ENCODE data around the gene DIS3L2. TPM values are rescaled to one million over a fixed set of nuclear protein-coding genes. Genes with fewer than 3 reads are reported as not detected.

Gene DIS3L2, protein sequence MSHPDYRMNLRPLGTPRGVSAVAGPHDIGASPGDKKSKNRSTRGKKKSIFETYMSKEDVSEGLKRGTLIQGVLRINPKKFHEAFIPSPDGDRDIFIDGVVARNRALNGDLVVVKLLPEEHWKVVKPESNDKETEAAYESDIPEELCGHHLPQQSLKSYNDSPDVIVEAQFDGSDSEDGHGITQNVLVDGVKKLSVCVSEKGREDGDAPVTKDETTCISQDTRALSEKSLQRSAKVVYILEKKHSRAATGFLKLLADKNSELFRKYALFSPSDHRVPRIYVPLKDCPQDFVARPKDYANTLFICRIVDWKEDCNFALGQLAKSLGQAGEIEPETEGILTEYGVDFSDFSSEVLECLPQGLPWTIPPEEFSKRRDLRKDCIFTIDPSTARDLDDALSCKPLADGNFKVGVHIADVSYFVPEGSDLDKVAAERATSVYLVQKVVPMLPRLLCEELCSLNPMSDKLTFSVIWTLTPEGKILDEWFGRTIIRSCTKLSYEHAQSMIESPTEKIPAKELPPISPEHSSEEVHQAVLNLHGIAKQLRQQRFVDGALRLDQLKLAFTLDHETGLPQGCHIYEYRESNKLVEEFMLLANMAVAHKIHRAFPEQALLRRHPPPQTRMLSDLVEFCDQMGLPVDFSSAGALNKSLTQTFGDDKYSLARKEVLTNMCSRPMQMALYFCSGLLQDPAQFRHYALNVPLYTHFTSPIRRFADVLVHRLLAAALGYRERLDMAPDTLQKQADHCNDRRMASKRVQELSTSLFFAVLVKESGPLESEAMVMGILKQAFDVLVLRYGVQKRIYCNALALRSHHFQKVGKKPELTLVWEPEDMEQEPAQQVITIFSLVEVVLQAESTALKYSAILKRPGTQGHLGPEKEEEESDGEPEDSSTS
- total RNA-seq = 46.5 TPM

DNA sequence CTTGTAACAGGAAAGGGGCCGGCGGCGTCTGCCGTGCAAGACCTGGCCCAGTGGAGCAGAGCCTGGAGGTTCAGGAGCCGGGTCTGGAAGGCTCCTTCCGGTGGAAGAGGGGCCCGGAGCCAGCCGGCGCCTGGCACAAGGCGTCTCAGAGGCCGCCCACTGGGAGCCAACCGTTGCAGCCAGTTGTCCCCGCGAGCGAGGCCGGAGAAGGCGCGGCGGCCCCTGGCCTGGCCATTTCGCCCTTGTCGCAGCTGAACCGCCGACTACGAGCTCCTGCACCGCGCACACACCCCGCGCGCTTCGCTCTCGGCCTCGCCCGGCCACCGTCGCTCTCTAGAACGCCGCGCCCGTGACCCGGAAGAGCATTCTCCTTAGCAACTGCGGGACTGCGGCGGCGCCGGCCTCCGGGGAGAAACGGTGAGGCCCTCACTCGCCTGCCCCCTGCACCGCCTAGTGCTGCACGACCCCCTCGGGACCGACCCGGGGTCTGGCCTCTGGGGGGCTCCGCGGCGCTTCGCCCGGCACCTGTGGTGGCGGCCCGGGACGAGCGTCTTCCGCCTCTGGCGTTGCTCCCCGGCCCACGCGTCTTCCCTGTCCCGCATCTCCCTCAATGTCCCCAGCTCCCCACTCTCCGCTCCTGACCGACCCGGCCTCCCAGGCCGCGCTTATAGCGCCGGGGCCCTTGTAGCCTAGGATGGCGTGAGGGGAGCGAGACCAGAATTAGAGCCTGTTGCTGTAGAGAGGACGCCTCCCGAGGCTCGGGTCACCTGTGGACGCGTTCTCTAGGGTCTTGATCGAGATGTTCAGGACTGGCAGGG, at the start of gene DIS3L2:
Gene DIS3L2, plus strand, starts transcription at position 365 of the 818 bp plus-strand sequence. CDS start 53,215 bp downstream, outside the sequence.
- peak; percentile 87 for DNase-seq (ENCODE audit: low spot score)
- ATAC-seq = peak; percentile 97
- intact Hi-C loops (cut with DNase I) = no loop called here

DNA sequence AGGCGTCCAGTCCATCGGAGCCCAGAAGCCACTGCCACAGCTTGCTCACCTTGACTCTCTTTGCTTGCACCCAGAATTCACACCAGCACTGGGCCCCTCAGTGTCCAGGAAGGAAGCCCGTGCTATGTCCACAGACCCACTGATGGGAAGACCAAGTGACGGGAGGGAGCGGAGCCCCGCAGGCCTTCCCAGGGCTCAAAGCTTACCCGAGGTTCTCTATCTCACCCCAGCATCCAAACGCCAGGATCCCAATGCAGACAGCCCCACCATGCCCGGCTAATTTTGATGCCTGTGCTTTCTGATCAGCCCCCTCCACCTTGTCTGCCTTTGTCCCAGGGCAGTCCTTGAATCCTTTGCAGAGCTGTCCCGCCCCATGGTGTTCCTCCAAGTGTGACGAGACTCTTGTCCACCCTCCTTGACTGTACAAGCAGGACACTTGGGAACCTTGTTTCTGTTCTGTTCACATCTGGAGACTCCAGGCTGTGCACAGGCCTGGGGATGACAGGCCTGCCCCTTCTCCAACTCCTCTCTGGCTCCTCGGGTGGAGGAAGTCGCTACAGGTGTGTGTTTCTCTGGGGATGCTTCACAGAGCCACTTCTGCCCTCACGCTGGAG, 47.3 kb upstream of the DIS3L2 start:
- no peak for ATAC-seq
- no peak for DNase-seq (ENCODE audit: low spot score)
- intact Hi-C loops (cut with DNase I) = no loop called here

DNA sequence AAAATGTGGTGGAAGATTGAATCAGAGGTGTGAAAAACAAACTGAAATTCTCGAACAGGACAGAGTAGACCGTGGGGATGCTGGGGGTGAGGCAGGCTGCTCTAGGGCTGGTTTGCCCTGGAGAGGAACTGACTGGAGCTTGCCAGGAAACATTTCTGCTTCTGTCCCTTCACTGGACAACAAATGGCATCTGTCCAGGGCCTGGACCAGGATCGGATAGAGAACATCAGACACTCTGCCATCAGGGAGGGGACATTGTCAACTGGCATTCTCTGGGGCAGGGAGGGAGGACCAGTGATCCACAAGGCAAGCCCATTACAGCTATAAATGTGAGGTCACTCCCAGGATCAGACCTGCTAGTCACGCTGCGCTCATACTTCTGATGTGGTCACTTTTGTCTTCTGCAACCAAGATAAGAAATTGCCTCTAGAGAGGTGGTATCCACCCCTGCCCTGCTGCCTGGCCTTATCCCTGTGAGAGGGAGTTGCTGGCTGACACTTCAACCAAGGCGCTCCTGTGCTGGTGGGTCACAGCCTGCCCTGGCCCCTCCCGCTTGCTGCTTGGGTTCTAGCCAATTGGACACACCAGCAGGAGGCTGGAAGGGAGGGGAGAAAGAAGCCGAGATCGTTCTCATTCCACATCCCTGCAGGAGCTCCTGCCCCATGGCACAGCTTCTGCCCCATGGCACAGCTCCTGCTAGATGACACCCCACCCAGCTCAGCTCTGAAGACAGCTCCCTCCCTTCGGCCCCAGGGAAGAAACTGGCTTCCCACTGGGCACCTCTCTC, 44.0 kb upstream of the DIS3L2 start:
- intact Hi-C loops (cut with DNase I) = no loop called here
- ATAC-seq = no peak
- DNase-seq (ENCODE audit: low spot score) = no peak

DNA sequence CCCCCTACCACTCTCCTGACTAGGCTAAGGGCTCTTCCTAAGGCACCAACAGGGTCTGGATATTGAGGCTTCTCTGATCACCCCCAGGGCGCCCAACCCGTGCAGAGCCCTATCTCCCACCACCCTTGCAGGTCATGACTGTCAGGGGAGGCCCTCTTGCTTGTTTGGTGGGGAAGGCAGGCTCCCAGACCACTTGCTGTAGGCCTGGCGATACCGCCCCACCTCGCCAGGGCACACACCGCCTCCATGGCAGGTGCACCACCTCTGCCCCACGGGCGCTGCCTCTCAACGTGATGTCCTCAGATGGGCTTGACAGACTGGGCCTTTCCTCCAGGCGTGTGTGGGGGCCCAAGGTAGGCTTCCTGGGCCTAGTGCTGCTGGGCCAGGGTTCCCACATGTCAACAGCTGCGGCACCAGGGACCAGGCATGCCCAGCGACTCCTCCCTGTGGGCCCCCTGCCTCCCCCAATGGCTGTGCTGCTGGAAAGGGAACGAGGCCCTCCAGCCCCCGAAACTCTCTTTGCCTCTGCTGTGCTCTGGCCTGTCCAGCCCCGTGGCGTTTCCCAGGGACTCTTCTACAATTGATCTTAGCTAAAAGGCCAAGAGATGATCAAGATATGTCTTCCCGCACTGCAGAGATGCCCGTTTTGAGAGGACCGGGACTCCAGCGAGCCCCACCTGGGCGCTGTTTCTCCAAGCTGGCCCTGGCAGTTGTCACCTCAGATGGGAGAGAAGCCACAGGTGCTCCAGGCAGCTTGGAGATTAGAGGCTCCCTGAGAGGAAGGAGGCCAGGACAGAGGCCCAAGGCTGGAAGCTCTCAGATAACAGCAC, 42.8 kb upstream of the DIS3L2 start:
- ATAC-seq (no peak), DNase-seq (ENCODE audit: low spot score) (no peak)
- intact Hi-C loops (cut with DNase I) = no loop called here

DNA sequence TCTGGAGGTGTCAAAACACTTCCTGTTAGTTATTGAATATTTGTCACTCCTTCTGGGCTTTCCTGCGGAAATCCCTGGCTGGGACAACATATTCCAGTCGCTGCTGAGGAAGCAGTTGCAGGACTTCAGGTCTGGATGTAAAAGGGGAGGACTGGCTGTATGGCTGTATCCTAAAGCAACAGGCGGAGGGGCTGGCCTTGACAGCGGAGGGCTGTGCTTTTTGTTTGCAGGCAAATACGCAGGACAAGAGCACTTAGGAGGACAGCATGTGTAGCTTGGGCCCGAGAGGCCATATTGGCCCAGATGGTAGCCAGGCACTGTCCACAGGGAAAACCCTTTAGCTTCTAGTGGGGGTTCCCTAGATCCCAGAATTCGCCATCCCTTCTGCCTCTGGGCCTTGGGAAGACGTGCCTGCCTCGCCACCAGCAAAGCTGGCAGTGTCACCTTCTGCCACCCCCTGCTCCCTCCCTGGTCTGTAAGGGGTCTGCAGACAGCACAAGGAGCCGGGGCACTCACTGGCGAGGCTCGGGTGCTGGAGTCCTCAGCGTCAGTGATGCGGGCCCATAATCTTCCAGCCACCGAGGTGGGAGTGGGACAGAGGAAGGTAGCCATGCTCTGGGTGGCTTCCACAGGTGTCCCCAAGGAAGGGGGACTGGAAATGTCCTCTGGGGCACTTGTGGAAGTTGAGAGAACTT, 42.0 kb upstream of the DIS3L2 start:
- no peak for DNase-seq (ENCODE audit: low spot score)
- intact Hi-C loops (cut with DNase I) = no loop called here
- ATAC-seq = no peak

DNA sequence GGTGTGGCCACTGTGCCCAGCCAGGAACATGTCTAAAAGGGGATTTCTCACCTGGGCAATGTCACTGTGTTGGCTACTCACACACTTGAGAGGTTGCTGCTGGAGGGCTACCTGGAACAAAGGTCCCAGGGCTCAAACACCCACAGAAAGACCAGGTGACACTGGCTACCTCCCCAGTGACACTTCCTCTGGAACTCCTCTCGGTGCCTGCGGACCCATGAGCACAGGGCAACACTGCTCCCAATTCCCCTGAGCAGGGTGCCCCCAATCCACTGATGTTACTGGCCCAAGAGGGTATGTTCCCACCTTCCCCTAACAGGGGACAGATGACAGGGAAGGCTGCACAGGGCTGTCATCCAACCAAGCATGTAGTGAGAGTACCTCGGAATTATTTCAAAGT, 41.1 kb upstream of the DIS3L2 start:
- intact Hi-C loops (cut with DNase I) = no loop called here
- no peak for DNase-seq (ENCODE audit: low spot score)
- ATAC-seq = no peak

DNA sequence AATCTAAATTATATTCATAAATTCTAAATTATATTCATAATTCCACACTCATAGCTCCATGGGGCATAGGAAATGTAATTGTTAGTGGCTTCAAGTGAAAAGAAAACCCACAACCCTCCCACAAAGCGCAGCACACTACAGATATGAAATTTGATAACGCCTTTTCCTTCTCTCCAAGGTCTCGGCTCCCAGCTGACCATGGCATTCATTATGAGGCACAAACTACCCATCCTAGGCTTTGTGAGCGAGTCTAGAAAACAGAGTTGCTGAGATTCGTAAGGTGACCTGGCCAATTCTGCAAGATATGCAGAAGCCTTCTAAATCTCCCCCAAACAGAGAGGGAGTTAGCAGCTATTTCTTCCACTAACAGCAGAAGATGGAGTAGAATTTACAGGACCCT, 40.7 kb upstream of the DIS3L2 start:
- intact Hi-C loops (cut with DNase I) = no loop called here
- DNase-seq (ENCODE audit: low spot score) = peak; percentile 5
- ATAC-seq = no peak

DNA sequence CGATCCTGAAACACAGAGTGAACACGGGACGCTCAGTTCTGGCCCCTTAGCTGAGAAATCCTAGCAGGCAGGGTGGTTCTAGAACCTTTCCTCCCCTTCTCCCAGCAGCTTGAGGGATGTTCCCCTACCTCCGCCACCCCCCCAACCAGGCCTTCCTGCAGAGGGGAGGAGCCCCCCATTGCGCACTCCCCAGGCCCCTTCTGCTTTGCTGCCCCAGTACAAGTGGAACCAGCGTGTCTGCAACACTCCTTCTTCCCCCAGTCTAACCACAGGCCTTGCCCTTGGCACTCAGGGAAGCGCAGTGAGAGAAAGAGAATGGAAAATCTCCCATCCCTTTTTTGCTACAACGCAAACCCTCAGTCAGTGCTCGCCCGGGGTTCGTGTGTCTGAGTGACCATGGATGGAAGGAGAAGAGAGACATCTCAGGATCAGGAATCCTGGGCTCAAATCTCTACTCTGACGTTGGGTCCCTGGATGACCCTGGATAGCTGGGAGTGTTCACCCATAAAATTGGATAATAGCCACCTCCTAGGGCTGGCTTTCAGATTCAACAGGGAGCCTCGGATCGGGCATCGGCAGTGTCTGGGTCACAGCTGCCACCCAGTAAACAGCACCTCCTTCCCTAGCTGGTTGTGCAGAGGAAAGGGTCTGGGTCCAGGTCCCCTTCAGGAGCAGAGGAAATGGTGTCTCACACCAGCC, 39.1 kb upstream of the DIS3L2 start:
- intact Hi-C loops (cut with DNase I) = no loop called here
- no peak for DNase-seq (ENCODE audit: low spot score)
- ATAC-seq = no peak

DNA sequence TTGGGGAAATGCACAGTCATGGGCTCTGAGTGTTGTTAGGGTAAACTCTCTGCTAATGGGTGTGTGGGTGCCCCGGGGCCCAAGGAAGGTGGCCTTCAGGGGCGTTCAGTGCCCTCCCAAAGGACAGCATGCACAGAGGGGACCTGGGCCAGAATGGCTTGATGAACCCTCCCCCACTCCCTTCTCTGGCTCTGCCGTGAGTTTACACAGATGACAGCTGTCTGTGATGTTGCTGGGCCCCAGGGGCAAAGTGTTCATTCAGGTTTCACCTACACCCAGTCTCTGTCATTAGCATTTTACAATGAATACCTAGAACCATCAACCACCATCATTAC, 38.5 kb upstream of the DIS3L2 start:
- no peak for DNase-seq (ENCODE audit: low spot score)
- no peak for ATAC-seq
- intact Hi-C loops (cut with DNase I) = no loop called here

DNA sequence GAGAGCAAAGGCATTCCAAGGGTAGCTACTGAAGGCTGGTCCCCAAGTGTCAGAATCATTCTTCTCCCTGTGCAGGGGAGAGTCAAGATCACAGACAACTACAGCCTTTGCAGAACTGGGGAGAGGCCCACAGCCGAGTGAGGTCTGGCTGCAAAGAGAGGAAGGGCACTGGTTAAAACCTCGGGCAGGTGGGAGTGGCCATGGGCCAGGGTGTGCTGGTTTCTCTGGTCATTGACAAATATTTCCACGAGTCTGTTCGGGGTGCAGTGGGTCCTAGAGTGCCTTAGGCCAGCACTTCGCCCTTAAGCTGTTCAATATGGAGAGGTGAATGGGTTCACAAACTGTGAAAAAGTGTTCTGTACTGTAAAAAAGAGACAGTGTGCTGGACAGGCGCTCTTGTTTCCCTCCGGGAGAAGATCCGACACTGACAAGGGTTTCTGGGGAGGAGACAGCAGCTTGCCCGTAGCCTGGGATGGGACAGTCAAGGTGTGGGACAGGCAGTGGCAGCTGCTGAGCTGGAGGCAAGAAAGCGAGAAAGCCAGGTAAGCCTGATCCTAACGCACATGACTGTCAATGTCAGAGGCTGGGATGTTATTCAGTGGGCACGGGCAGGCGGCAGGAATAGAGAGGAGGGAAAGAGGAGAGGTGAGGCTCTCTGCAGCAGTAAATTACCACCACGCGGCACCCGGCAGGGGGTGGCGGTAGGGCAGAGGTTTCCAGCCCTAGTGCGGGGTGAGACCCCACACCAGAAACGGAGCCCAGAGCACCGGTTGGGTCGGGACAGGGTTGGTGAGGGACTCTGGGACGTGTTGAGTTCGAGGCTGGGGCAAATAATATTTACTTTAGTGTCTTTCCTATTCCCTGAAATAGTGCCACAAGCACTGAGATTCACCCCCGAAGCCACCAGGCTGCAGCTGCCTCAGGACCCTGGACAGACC, 37.3 kb upstream of the DIS3L2 start:
- DNase-seq (ENCODE audit: low spot score) (no peak), ATAC-seq (no peak)
- intact Hi-C loops (cut with DNase I) = loop anchor here (2.0 kb wide), 1 partner anchor 403 kb away; no protein-coding TSS in a partner anchor

DNA sequence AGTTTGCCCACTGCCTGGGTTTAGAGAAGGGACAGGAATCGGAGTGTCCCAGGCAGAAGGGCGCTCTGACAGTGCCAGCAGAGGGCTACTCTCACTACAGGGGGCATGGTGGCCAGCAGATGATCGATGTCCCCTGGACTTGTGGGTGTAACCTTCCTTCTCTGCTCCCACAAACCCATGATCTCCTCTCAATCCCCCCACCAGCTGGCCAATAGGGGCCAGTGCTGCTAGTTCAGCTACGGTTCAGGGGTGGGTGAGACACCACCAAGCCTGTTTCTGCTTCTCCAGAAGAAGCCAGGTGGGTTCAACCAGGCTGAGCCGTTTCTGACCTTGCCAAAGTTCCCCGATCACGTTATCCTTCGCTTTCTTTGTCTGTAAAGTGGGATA, 36.6 kb upstream of the DIS3L2 start:
- peak; percentile 7 for ATAC-seq
- intact Hi-C loops (cut with DNase I) = loop anchor here (2.0 to 5.0 kb wide), 2 partner anchors 217 to 402 kb away; no protein-coding TSS in a partner anchor

DNA sequence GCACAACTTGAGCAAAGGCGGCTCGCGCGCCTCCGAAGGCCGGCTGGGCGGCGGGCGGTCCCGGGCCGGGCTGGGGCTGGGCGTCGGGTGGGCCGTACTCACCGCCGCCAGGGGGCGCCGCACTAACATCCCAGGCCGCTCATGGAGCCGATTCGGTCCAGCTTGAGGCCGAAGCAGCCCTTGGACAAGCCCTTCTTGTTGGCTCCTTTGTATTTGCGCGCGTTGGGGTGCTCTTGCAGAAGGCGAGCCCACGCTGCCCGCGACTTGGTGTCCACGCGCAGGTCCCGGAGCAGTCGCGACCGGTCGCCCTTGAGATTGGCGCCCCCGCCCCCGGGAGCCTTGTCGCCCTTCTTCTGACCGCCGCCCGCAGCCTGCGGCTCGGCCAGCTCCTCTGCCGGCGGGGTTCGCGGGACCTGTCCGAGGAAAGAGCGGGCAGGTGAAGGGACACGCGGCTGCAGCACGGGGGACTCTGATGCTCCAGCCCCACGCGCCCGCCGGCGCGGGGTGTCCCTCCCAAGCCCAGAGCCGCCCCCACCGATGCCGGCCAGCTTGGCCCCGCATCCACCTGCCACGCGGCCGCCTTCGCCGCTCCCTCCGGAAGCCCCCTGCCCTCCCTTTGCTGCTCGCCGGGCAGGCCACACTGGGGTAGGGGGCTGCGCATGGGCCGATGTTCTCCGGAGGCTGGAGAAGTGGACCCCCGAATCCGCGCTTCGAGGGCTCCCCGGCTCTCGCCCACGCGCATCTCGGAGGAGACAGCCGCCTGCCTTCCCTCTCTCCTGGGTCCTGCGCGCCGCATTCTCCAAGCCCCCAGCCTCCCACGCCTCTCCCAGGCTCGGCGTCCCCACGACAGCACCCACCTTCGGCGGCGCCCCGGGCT, 36.0 kb upstream of the DIS3L2 start:
- peak; percentile 91 for DNase-seq (ENCODE audit: low spot score)
- peak; percentile 93 for ATAC-seq
- intact Hi-C loops (cut with DNase I) = loop anchor here (2.0 to 5.0 kb wide), 2 partner anchors 217 to 401 kb away; no protein-coding TSS in a partner anchor

More for the DNA sequence above, 36.6 kb upstream of the DIS3L2 start:
- no peak for DNase-seq (ENCODE audit: low spot score)

DNA sequence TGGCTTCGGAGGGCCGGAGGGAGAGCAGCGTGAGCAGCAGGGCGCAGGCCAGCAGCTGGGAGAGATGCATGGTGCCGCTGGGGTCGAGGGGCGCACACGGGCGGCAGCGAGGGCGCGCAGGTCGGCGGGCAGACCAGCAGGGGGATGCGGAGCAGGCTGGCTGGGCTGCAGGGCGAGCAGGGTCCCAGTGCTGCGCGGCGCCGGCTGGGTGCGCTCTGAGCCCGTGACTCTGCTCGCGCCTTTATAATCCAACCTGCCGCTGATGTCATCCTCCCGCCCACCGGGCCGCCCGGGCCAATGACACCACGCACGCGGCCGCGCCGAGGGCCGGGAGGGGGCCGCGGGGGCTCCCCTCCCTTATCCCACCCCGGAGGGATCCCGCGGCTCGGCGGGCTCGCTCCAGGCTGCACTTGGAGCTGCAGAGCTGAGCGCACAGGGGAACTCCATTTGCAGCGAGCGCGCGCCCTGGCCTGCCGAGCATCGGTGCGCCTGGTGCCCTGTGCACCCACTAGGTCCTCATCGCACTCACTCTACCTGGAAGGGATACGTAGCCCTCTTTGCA, 35.3 kb upstream of the DIS3L2 start, which contains the start of gene NPPC:
Gene NPPC, minus strand, starts transcription at position 217 of the 562 bp plus-strand sequence. Its CDS starts 147 bp downstream, at position 70.
- DNase-seq (ENCODE audit: low spot score) (peak; percentile 59), ATAC-seq (peak; percentile 40)
- intact Hi-C loops (cut with DNase I) = loop anchor here (5.0 kb wide), 1 partner anchor 216 kb away; no protein-coding TSS in a partner anchor
